BLaER1 treated with 17β-estradiol and CSF1 and Interleukin-3, amounts not matched to agents 10 nM and 100 nM (cell line): ENCODE measurements around the gene CACNG5.

Source experiments
- H3K27ac ChIP-seq, 11 experiments: shearing (Covaris generic); formaldehyde crosslinking; 2 replicates each; pipeline ENCODE4 v1.8.1; 2022
- H3K27me3 ChIP-seq, 11 experiments: shearing (Covaris generic); formaldehyde crosslinking; 2 replicates each; pipeline ENCODE4 v1.8.1; 2022
- H3K36me3 ChIP-seq, 11 experiments: shearing (Covaris generic); formaldehyde crosslinking; 2 replicates each; pipeline ENCODE4 v1.8.1; 2022
- H3K4me1 ChIP-seq, 10 experiments: shearing (Covaris generic); formaldehyde crosslinking; 2 replicates each; pipeline ENCODE4 v1.8.1; 2022
- H3K4me2 ChIP-seq, 11 experiments: shearing (Covaris generic); formaldehyde crosslinking; 2 replicates each; pipeline ENCODE4 v1.8.1; 2022
- H3K4me3 ChIP-seq, 10 experiments: shearing (Covaris generic); formaldehyde crosslinking; 2 replicates each; pipeline ENCODE4 v1.8.1; 2022
- H3K9ac ChIP-seq, 11 experiments: shearing (Covaris generic); formaldehyde crosslinking; 2 replicates each; pipeline ENCODE4 v1.8.1; 2022
- H3K9me3 ChIP-seq, 11 experiments: shearing (Covaris generic); formaldehyde crosslinking; replicated peaks in 1 of 11; 2 replicates each; pipeline ENCODE4 v1.8.1; 2022
- H4K20me1 ChIP-seq, 11 experiments: shearing (Covaris generic); formaldehyde crosslinking; 2 replicates each; pipeline ENCODE4 v1.8.1; 2022
- Cebpa-rat ChIP-seq, 11 experiments: shearing (Covaris generic); IDR thresholded peaks; 2 replicates each; pipeline ENCODE4 v1.8.1; 2022

The CACNG5 gene

DNA sequence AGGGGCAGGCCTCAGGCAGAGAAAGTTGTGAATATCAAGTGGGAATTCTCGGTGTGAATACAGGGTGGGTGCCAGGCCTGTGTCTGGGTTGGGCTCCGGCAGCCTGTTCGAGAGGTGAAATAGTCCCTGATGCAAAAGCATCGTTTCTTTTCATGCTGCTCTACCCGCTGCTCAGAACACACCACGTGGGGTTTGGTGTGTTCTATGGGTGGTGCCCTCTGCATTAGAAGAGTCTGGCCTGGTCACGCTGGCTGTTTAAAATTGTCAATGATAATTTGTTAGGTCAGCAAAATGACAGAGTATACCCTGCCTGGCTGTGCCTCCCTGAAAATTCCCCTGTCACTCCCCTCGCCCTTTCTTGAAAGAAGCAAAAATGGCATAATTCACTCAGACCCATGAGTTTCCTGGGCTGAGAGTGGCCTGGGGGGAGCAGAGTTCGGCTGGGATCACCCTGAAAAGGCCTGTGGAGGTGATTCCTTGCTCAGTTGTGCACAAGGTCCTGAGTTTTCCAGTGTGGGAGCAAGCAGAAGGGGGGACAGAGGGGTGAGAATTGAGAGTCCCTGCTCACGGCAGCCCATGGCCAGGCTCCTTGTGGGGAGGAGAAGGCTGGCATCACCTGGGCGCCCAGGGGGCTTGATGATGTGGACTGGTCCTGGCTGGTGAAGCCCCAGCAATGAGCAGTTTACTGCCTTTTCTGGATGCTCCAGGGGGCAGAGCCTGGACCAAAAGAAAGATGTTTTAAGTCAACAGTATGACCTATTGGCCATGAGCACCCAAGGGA, 3.2 kb downstream of the CACNG5 start:
- Histone ChIP-seq H3K4me1 (peaks cover 0 to 20% (median 10%) of the 10 kb centered on the region in 10 experiments; a peak in 13 of 20 replicates), H3K27me3 (peaks cover 10 to 43% (median 29%) of the 10 kb centered on the region in 11 experiments; a peak in 18 of 22 replicates), H3K9ac (no peak overlapping the region), H3K27ac (no peak overlapping the region), H3K9me3 (no peaks in the 10 kb centered on the region), H3K36me3 (no peaks in the 10 kb centered on the region), H3K4me2 (peak overlapping the region in 2 of 11 experiments; percentile 3 to 8; a peak in 1 of 22 replicates), H4K20me1 (peaks cover 0 to 56% (median 0%) of the 10 kb centered on the region in 11 experiments; a peak in 9 of 22 replicates), H3K4me3 (no peak overlapping the region)
- TF ChIP-seq Cebpa-rat (IDR thresholded peaks at IDR 0.05), result no peak

DNA sequence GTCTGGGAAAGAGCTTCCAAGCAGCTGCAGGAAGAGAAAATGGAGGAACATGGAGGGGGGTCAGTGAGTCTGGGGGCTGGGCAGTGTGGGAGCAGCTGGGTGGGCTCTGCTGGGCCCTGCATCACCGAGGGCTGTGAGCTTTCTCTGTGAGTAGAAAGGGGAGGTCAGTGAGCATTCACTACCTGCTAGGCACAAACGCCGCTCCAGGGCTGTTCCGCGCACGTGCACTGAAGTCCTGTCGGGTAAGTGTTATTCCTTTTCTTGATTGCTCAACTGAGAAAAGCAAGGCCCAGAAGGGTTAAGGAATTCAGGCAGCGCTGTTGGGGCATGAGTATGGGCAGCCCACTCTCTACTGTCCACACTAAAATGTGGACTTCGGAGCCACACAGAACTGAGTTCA, 4.7 kb downstream of the CACNG5 start:
- H3K27ac ChIP-seq, result no peak overlapping the region
- H3K27me3 ChIP-seq, result peaks cover 0 to 27% (median 14%) of the 10 kb centered on the region in 11 experiments; a peak in 16 of 22 replicates
- peaks cover 0 to 19% (median 10%) of the 10 kb centered on the region in 10 experiments; a peak in 13 of 20 replicates for H3K4me1 ChIP-seq
- H3K36me3 ChIP-seq, result no peaks in the 10 kb centered on the region
- TF ChIP-seq Cebpa-rat (IDR thresholded peaks at IDR 0.05), result no peak
- no peak overlapping the region for H3K9ac ChIP-seq
- H3K4me3 ChIP-seq, result no peak overlapping the region
- no peaks in the 10 kb centered on the region for H3K9me3 ChIP-seq
- H4K20me1 ChIP-seq, result peaks cover 0 to 56% (median 0%) of the 10 kb centered on the region in 11 experiments; a peak in 8 of 22 replicates
- H3K4me2 ChIP-seq, result 0 out of 22 replicates have a peak overlapping the region, but pooled peaks of 1 of the 11 experiments have one; percentile 11

DNA sequence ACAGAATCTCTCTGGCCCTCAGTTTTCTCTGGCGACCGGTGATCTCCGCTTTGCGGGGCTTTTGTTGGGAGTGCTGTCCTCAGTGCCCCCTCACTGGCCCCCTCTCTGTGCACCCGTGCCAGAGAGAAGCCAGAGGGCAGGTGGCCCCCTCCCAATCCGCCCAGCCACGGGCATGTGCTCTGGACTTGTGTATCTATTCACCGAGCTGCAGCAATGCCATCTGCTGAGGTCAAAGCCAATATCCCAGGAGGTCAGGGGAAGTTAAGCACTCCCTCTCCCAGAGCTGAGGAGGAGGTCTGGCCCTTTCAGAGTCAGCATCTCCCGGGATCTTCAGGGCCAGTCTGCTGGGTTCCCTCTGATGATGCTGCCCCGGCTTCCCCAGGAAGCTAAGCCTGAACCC, 5.1 kb downstream of the CACNG5 start:
- no peak for TF ChIP-seq Cebpa-rat (IDR thresholded peaks at IDR 0.05)
- Histone ChIP-seq H3K27me3 (peaks cover 0 to 23% (median 9%) of the 10 kb centered on the region in 11 experiments; a peak in 15 of 22 replicates), H4K20me1 (peaks cover 0 to 56% (median 0%) of the 10 kb centered on the region in 11 experiments; a peak in 8 of 22 replicates), H3K9me3 (no peaks in the 10 kb centered on the region), H3K4me3 (no peak overlapping the region), H3K4me1 (peaks cover 0 to 18% (median 8%) of the 10 kb centered on the region in 10 experiments; a peak in 8 of 20 replicates), H3K36me3 (no peaks in the 10 kb centered on the region), H3K4me2 (no peak overlapping the region), H3K27ac (no peak overlapping the region), H3K9ac (no peak overlapping the region)

DNA sequence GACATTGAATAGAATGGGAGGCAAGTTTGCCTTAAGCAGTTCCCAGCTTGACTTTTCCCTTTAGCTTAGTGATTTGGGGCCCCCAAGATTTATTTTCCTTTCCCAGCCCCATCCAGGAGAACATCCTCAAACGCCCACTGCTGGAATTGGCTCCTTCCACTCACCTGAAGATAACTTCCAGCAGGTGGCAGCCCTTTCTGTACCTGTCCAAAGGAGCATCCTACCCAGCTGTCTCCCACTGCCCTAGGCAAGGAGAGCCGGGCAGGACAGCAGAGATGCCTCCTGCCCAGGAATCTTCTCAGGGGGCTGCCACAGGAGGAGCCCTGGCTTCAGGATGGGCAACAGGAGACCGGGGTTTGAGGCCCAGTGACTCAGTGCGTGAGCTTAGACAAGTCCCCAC, 6.4 kb downstream of the CACNG5 start:
- H3K9ac ChIP-seq, result no peak overlapping the region
- H3K4me2 ChIP-seq, result no peak overlapping the region
- H3K36me3 ChIP-seq, result no peaks in the 10 kb centered on the region
- no peak overlapping the region for H3K27ac ChIP-seq
- no peak for TF ChIP-seq Cebpa-rat (IDR thresholded peaks at IDR 0.05)
- H3K9me3 ChIP-seq, result peaks cover 0 to 3% (median under 1%) of the 10 kb centered on the region in 11 experiments; a peak in 4 of 22 replicates
- H3K4me3 ChIP-seq, result no peak overlapping the region
- H4K20me1 ChIP-seq, result peaks cover 0 to 43% (median 0%) of the 10 kb centered on the region in 11 experiments; a peak in 7 of 22 replicates
- peaks cover 0 to 18% (median 8%) of the 10 kb centered on the region in 10 experiments; a peak in 7 of 20 replicates for H3K4me1 ChIP-seq
- peaks cover 0 to 10% (median 0%) of the 10 kb centered on the region in 11 experiments; a peak in 8 of 22 replicates for H3K27me3 ChIP-seq

GRCh38 chr17:66841744-66842143, 6.8 kb downstream of the CACNG5 start:
- Histone ChIP-seq H3K27me3 (peaks cover 0 to 6% (median 0%) of the 10 kb centered on the region in 11 experiments; a peak in 4 of 22 replicates), H3K4me1 (peaks cover 0 to 18% (median 8%) of the 10 kb centered on the region in 10 experiments; a peak in 7 of 20 replicates), H3K4me3 (no peak overlapping the region), H4K20me1 (peaks cover 0 to 39% (median 0%) of the 10 kb centered on the region in 11 experiments; a peak in 5 of 22 replicates), H3K27ac (no peak overlapping the region), H3K9ac (no peak overlapping the region), H3K9me3 (peaks cover 0 to 7% (median 4%) of the 10 kb centered on the region in 11 experiments; a peak in 10 of 22 replicates), H3K36me3 (no peaks in the 10 kb centered on the region), H3K4me2 (no peak overlapping the region)
- TF ChIP-seq Cebpa-rat (IDR thresholded peaks at IDR 0.05), result no peak

- no peak overlapping the region for H3K9ac ChIP-seq
- no peak overlapping the region for H3K4me3 ChIP-seq
- H3K9me3 ChIP-seq, result peaks cover 7 to 15% (median 10%) of the 10 kb centered on the region in 11 experiments; a peak in 16 of 22 replicates
- no peak for TF ChIP-seq Cebpa-rat (IDR thresholded peaks at IDR 0.05)
- H3K4me1 ChIP-seq, result peaks cover 0 to 18% (median 8%) of the 10 kb centered on the region in 10 experiments; a peak in 7 of 20 replicates
- H4K20me1 ChIP-seq, result peaks cover 0 to 32% (median 0%) of the 10 kb centered on the region in 11 experiments; a peak in 3 of 22 replicates
- H3K36me3 ChIP-seq, result no peaks in the 10 kb centered on the region
- peak overlapping the region in 6 of 11 experiments; percentile 2 to 25 (median 12); a peak in 3 of 22 replicates for H3K4me2 ChIP-seq
- no peaks in the 10 kb centered on the region for H3K27me3 ChIP-seq
- no peak overlapping the region for H3K27ac ChIP-seq
Observed at GRCh38 chr17:66842505-66842904, 7.6 kb downstream of the CACNG5 start.

GRCh38 chr17:66842959-66843358, 8.0 kb downstream of the CACNG5 start:
- no peak overlapping the region for H3K27ac ChIP-seq
- H4K20me1 ChIP-seq, result peaks cover 0 to 27% (median 0%) of the 10 kb centered on the region in 11 experiments; a peak in 3 of 22 replicates
- no peak overlapping the region for H3K4me3 ChIP-seq
- no peak for TF ChIP-seq Cebpa-rat (IDR thresholded peaks at IDR 0.05)
- no peaks in the 10 kb centered on the region for H3K27me3 ChIP-seq
- peak overlapping the region in 6 of 11 experiments; percentile 6 to 25 (median 10); a peak in 2 of 22 replicates for H3K4me2 ChIP-seq
- H3K9me3 ChIP-seq, result peaks cover 9 to 19% (median 15%) of the 10 kb centered on the region in 11 experiments; a peak in 18 of 22 replicates
- no peaks in the 10 kb centered on the region for H3K36me3 ChIP-seq
- peaks cover 0 to 18% (median 8%) of the 10 kb centered on the region in 10 experiments; a peak in 7 of 20 replicates for H3K4me1 ChIP-seq
- no peak overlapping the region for H3K9ac ChIP-seq

- H3K27ac ChIP-seq, result no peak overlapping the region
- peaks cover 9 to 24% (median 17%) of the 10 kb centered on the region in 11 experiments; a peak in 18 of 22 replicates for H3K9me3 ChIP-seq
- H3K4me1 ChIP-seq, result peaks cover 0 to 18% (median 8%) of the 10 kb centered on the region in 10 experiments; a peak in 7 of 20 replicates
- H4K20me1 ChIP-seq, result peaks cover 0 to 22% (median 0%) of the 10 kb centered on the region in 11 experiments; a peak in 2 of 22 replicates
- no peak overlapping the region for H3K4me3 ChIP-seq
- H3K36me3 ChIP-seq, result no peaks in the 10 kb centered on the region
- no peak for TF ChIP-seq Cebpa-rat (IDR thresholded peaks at IDR 0.05)
- H3K4me2 ChIP-seq, result no peak overlapping the region
- H3K27me3 ChIP-seq, result no peaks in the 10 kb centered on the region
- H3K9ac ChIP-seq, result no peak overlapping the region
Observed at GRCh38 chr17:66843627-66844026, 8.7 kb downstream of the CACNG5 start.

- Histone ChIP-seq H3K27ac (no peak overlapping the region), H3K27me3 (no peaks in the 10 kb centered on the region), H3K9ac (no peak overlapping the region), H4K20me1 (no peaks in the 10 kb centered on the region), H3K4me3 (no peak overlapping the region), H3K9me3 (peaks cover 9 to 29% (median 19%) of the 10 kb centered on the region in 11 experiments; a peak in 18 of 22 replicates), H3K4me1 (peaks cover 0 to 18% (median 12%) of the 10 kb centered on the region in 10 experiments; a peak in 13 of 20 replicates), H3K4me2 (no peak overlapping the region), H3K36me3 (no peaks in the 10 kb centered on the region)
- no peak for TF ChIP-seq Cebpa-rat (IDR thresholded peaks at IDR 0.05)
Observed at GRCh38 chr17:66847704-66848103, 12.8 kb downstream of the CACNG5 start.
